GM12801 (cell line): ENCODE data around the gene UBA6.

Experiments used
- TF ChIP-seq, protein P1 (sequence below): IDR thresholded peaks from one replicate; pipeline ENCODE4 v1.5.1; 2011; ENCODE audit warnings: control low read depth; ENCODE audit not compliant: insufficient read length; ENCODE audit errors: extremely low read depth

UBA6 gene

DNA sequence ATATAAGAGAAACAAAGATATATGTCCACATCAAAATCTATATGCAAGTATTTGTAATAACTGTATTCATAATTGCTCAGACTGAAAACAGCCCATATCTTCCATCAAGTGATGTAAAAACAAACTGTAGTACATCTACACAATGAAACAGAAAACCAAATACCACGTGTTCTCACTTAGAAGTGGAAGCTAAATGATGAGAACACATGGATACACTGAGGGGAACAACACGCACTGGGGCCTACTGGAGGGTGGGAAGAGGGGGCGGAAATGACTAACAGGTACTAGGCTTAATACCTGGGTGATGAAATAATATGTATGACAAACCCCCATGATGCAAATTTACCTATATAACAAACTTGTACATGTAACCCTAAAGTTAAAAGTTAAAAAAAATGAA, 42.7 kb downstream of the UBA6 start:
- TF ChIP-seq, protein P1, sequence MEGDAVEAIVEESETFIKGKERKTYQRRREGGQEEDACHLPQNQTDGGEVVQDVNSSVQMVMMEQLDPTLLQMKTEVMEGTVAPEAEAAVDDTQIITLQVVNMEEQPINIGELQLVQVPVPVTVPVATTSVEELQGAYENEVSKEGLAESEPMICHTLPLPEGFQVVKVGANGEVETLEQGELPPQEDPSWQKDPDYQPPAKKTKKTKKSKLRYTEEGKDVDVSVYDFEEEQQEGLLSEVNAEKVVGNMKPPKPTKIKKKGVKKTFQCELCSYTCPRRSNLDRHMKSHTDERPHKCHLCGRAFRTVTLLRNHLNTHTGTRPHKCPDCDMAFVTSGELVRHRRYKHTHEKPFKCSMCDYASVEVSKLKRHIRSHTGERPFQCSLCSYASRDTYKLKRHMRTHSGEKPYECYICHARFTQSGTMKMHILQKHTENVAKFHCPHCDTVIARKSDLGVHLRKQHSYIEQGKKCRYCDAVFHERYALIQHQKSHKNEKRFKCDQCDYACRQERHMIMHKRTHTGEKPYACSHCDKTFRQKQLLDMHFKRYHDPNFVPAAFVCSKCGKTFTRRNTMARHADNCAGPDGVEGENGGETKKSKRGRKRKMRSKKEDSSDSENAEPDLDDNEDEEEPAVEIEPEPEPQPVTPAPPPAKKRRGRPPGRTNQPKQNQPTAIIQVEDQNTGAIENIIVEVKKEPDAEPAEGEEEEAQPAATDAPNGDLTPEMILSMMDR: no peak

DNA sequence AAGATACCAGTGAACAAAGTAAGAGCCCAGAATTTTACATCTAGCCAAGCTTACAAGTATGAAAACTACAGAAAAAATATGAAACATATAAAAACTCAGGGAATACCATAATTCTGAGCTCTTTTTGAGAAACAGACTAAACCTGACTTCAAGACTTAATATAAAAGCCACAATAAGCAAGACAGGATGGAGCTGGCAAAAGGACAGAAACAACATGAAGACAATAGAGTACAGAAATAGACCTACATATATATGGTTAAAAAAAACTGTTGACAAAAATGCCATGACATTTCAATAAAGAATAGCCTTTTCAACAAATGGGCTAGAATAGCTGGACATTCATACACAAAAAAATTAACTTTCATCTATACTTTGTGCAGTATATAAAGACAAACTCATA, 49.4 kb downstream of the UBA6 start:
- TF ChIP-seq, protein P1: no peak

DNA sequence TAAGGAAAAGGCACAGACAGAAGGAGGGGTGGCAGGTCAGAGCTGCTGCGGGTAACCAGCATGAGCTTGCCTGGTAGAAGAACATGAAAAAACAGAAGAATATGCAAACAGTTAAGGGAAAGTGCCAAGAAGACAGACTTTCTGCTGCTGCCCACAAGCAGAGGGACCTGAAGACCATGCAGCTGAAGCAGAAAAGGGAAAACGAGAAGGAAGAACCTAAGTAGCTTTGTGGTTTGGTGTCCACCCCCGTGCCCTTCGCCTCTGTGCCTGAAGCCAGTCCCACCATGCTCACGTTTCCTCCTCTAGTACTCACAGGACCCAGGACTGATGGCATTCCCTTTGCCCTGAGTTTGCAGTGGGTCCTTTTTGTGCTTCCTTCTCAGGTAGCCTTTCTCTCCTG, 62.8 kb downstream of the UBA6 start:
- TF ChIP-seq, protein P1: no peak

DNA sequence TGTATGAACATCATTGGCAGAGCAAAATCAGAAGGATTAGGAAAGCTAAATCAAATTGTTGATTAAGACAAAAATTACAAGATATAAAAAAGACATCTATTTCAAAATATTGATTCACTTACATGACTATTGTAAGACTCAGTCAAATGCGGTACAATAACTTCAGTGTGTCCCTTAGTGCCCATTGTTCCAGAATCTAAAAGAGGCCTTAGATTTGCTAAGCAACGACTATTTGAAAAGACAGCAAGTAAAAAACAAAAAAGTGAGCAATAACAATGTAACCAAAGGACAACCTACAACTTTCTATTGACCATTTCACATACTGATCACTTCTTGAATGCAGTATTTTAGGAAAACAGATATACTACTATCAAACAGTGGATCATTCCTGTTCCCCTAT, 65.6 kb downstream of the UBA6 start:
- TF ChIP-seq, protein P1: no peak

DNA sequence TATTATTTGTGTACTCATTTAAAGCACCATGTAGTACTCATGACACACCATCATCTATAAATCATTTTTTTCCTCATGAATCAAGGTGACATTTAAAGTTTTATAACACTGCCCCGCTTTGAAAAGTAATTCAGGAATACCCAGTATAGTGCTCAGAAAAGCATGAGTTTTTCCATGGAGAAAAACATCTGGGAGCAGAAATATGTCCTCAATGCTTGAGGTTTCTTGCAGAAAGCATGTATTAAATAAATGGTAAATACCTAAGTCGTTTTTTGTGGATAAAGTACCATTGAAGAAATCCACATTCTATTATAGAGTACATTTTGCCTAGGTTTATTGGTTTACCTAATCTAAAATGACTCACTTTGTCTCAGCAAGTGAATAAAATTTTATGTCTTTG, 66.2 kb downstream of the UBA6 start:
- TF ChIP-seq, protein P1: no peak

DNA sequence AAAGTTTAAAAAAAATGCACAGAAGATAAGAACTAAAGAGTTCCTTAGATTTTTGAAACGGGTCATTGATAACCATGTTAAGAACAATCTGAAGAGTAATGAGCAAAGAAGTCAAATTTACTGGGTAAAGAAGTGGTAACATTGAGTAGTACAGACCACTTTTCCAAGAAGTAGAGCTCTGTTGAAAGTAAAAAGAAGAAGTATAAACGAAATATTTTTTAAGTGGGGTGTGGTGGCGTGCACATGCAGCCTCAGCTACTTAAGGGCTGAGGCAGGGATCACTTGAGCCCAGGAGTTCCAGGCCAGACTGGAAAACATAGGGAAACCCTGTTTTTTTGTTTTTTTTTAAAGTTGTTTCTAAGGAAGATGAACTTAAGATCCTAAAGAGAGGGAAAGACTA, 68.5 kb downstream of the UBA6 start:
- TF ChIP-seq, protein P1: no peak

DNA sequence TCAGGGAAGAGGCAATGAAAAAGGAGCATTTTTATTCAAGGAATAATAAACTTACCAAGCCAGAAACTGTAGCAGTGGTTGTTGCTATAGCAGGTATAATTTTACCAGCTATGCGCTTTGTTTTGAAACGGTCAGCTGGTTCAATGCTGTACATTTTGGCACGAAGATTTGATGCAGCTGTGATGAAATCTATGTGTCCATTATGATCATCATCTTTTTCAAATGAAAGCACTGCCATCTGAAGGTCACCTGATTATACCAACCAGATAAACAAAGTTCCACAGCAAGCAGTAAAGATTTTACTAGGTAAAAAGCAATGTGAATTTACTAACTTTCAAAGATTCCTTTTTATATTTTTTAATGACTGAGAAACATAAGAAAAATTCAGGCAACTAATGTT, 76.0 kb downstream of the UBA6 start:
- TF ChIP-seq, protein P1: no peak

DNA sequence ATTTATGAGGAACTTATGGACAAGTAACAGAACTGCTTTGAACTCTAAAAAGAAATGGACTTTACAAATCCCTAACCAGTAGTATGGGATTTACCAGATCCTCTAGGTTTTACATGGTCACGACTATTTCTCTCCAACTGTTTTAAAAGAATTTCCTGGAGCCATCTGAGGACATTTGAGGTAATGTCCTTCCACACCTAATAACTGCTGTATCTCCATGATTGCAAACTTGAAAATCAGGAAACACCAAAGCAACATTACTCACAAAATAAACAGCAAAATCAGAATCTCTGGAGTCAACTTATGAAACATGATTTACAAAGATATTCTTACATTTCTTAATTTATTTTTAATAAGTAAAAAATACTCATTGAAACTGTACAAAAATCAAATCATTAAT, 84.5 kb downstream of the UBA6 start:
- TF ChIP-seq, protein P1: no peak
